ENCODE data around the gene MRGPRE.

The MRGPRE gene

DNA sequence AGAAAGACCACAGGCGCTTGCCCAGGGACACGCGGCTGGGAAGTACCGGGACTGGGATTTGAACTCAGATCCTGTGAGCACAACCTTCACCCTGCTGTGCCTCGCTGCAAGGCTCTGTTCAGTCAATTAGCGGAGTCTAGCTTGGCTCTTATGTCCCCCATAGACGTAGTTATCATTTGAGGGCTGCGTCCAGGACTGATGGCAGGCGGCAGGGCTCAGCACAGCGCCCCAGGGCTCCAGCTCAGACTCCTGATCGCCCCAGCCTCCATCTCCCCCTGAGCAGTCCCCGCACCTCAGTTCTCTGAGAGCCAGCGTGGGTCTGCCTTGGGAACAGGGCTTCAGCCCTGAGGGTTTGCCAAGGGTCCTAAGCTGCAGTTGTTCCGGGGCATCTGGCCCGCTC is 33.4 kb downstream of the MRGPRE start:
- H3K4me1 ChIP-seq (ENCODE audit: insufficient read depth, low read length) = no peaks in the 10 kb centered on the region
- H3K9me3 ChIP-seq (ENCODE audit: control insufficient read depth, insufficient read depth, low read length) = no peaks in the 10 kb centered on the region
- no peaks in the 10 kb centered on the region for H3K36me3 ChIP-seq (ENCODE audit: insufficient read depth, low read length)
- H3K9ac ChIP-seq (ENCODE audit: low read depth, low read length) = no peak overlapping the region

DNA sequence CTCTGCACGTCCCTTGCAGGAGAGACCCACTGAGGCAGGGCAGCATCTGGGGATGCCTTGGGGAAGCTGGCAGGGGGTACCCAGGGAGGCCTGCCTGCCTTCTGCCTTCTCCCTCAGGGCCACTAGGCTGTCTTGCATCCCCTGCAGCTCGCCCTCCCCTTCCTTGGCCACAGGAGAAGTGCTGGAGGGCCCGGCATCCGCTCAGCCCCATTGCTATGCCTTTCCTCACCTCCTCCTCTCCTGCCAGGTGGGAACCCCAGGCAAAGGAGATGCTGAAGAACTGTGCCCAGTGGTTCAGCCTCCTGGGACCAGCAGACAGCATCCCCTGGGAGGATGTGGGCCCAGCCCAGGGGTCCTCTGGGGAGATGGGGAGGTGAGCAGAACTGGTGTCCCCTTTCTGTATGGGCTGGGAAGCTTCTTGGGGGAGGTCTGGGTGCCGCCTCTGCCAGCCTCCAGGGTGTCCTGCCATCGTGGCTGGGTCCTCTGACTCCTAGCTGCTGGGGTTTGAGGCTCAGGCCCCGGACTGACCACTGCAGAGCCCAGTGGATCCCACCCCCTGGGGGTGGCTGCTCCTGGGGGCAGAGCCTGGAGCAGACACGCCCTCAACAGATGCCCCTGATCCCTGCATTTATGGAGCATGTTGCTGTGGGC is 34.2 kb downstream of the MRGPRE start:
- Histone ChIP-seq H3K4me1 (ENCODE audit: insufficient read depth, low read length) (peaks cover 3% of the 10 kb centered on the region; the same call in 1 of the 2 replicates), H3K9me3 (ENCODE audit: control insufficient read depth, insufficient read depth, low read length) (no peaks in the 10 kb centered on the region), H3K9ac (ENCODE audit: low read depth, low read length) (no peak overlapping the region), H3K36me3 (ENCODE audit: insufficient read depth, low read length) (no peaks in the 10 kb centered on the region)

DNA sequence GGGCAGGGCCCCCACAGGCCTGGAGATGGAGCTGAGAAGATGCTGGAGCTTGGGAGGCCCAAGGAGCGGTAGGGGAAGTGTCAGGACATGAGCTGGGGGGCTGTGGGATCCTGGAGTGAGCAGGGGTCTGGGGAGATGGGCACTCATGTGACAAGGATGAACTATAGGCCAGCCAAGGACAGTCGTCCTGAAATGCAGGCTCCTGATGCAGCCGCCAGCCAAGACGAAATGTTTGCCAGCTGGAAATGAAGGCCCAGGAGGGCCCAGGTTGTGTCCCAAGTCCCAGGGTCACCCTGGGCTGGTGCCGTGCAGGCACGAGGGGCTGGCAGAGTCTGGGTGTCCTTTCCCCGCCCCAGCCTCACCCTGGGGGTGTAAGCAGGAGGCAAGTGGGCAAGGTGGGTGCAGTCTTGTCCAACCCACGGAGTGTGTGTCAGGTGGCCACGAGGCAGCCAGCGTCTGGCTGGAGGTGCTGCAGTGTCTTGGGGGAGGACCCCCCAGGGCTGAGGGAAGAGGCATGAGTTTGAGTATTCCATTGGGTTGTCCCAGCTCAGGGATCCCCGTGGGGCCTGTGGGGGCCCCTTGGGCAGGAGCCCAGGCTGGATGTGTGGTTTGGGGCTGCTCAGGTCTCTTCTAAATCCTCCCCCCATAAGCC is 35.0 kb downstream of the MRGPRE start:
- no peaks in the 10 kb centered on the region for H3K9me3 ChIP-seq (ENCODE audit: control insufficient read depth, insufficient read depth, low read length)
- H3K36me3 ChIP-seq (ENCODE audit: insufficient read depth, low read length) = no peaks in the 10 kb centered on the region
- no peak overlapping the region for H3K9ac ChIP-seq (ENCODE audit: low read depth, low read length)
- peaks cover 4% of the 10 kb centered on the region; the same call in 1 of the 2 replicates for H3K4me1 ChIP-seq (ENCODE audit: insufficient read depth, low read length)

DNA sequence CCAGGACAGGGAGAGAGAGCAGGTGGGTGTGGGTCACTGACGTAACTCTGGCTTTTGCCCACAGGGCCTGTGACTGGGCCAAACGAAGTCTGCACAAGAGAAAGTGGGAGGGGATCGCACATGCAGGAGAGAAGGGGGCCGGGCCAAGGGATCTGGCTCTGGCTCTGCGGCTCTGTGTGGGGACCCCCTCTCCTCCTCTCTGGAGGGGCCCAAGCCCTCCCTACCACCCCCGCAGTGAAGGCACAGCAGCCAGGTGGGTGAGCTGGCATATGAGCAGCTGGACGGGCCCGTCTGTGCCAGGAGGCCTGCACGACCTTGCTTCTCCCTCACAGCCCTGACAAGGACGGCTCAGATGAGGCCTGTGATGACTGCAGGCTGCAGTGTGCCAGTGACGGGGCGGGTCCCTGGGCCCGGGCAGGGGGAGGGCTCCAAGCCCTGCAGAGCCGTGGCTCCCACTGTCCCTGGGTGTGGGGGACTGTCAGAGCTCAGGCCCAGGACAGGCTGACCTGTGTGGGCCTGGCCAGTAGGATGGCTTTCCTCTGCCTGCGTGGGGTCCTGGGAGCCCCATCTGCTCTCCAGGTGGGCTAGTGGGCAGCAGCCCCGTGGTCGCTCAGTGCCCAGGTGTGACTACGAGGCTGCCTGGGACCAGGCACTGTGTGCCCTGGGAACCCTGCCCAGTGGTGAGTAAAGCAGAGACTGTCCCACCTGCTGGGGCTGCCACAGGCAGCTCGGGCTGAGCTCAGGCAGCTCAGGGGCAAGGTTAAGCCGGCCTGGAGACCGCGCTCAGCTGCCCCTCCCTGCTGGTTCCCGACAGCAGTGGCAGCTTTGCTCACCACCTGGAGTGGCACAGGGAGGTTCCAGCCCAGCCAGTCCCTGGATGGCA is 35.8 kb downstream of the MRGPRE start:
- Histone ChIP-seq H3K36me3 (ENCODE audit: insufficient read depth, low read length) (no peaks in the 10 kb centered on the region), H3K9me3 (ENCODE audit: control insufficient read depth, insufficient read depth, low read length) (no peaks in the 10 kb centered on the region), H3K9ac (ENCODE audit: low read depth, low read length) (no peak overlapping the region), H3K4me1 (ENCODE audit: insufficient read depth, low read length) (peaks cover 4% of the 10 kb centered on the region; the same call in 1 of the 2 replicates)

DNA sequence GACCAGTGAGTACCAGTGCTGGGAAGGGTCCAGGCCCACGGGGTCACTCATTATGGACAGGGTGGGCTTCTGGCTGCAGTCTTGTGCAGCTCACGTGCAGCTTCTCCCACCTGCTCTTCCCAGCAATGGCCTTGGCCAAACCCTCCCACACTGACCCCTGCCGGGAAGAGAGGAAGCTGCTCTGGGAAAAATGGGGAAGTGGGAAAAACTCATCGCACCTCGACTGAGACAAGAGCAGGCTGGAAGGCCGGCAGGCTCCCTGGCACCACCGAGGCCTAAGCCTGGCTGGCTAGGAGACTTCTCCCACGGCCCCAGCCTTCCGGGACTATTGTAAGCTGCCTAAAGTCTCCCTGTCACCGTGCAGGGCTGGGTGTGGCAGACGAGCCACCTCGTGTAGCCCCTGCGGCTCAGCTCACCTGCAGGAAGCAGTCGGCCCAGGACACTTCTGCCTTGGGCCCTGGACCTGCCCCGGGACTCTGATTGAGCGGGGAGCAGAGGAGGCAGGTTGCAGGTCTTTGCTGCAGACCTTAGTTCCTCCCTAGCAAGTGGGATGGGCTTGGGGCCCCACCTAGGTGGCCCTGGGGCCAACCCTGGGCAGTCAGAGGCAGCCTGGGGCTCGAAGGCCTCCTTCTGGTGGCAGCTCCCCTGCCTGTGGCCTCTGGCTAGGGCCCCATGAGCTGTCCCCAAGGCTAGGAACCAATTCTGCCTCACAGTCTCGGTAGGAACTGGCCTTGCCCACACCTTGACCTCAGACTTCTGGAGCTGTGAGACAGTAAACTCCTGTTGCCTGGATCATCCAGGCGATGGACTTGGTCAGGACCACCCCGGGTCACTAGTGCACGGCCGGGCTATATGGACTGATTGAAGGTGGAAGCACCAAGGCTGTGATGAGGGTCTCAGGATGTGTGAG is 36.7 kb downstream of the MRGPRE start:
- H3K9ac ChIP-seq (ENCODE audit: low read depth, low read length) = no peak overlapping the region
- peaks cover 4% of the 10 kb centered on the region; the same call in 1 of the 2 replicates for H3K4me1 ChIP-seq (ENCODE audit: insufficient read depth, low read length)
- H3K9me3 ChIP-seq (ENCODE audit: control insufficient read depth, insufficient read depth, low read length) = no peaks in the 10 kb centered on the region
- H3K36me3 ChIP-seq (ENCODE audit: insufficient read depth, low read length) = no peaks in the 10 kb centered on the region

DNA sequence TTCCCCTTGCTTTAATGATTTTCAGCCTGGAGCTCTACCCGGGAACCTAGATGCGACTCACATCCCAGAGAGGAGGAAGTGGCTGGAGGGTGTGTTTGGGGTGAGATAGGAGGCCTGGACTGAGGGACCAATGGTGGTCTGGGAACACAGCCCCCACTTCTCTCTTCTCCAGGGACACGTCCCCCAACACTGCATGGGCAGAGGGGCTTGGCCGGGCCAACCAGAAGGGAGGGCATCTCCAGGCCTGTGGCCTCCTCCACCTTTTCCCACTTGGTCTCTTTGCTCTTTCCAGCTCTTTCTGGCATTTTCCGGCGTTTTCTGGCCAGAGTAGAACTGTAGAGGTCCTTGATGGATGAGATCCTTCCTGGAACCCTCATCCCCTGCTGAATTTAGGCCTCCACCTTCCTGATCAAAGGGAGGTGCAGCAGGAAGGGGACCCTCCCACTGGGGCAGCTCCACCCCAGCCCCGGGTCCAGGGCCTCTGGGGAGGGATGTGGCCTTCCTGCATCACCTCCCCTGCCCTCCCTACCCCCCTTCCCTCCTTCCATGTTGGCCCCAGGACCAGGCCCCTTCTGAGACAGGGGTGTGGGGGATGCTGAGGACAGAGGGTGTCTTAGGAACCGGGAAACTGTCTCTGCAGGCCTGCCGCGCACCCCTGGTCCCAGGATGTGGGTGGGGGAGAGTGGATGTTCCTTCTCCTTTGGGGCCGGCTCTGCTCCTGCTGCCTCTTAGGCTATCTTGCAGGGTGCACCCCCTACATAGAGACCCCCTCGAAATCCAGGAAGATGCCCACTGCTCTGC is 38.0 kb downstream of the MRGPRE start:
- Histone ChIP-seq H3K4me1 (ENCODE audit: insufficient read depth, low read length) (peaks cover 9% of the 10 kb centered on the region; the same call in 1 of the 2 replicates), H3K9ac (ENCODE audit: low read depth, low read length) (no peak overlapping the region), H3K36me3 (ENCODE audit: insufficient read depth, low read length) (no peaks in the 10 kb centered on the region), H3K9me3 (ENCODE audit: control insufficient read depth, insufficient read depth, low read length) (no peaks in the 10 kb centered on the region)

DNA sequence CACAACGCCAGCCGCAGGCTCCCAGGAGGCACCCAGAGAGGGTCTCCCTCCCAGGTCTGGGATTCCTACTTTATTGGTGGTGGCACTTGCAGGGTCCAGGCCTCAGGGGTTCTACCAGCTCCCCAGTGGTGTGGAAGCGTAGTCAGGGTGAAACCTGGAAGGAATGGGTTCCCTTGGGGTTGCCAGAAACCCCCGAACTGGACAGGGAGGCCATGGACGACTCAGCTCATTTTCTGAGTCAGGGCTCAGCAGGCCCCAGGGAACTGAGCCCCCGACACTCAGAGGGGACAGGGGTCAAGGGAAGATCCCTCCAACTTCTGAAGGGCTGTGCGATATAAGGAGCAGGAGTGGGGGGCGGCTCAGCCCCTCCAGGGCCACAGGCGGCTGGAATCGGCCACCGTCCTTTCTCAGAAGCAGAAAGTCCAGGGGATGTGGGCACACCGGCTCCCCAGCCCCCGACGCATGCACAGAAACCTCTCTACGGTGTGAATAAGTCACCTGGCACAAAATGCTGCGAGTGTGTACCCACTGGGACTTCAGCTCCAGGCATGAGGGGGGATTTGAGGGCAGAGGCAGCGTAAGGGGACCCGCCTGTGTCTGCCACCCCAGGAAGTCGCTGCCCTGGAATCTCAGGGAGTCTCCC is 38.7 kb downstream of the MRGPRE start:
- Histone ChIP-seq H3K9me3 (ENCODE audit: control insufficient read depth, insufficient read depth, low read length) (no peaks in the 10 kb centered on the region), H3K4me1 (ENCODE audit: insufficient read depth, low read length) (peaks cover 13% of the 10 kb centered on the region; the same call in 1 of the 2 replicates), H3K9ac (ENCODE audit: low read depth, low read length) (no peak overlapping the region), H3K36me3 (ENCODE audit: insufficient read depth, low read length) (no peaks in the 10 kb centered on the region)

DNA sequence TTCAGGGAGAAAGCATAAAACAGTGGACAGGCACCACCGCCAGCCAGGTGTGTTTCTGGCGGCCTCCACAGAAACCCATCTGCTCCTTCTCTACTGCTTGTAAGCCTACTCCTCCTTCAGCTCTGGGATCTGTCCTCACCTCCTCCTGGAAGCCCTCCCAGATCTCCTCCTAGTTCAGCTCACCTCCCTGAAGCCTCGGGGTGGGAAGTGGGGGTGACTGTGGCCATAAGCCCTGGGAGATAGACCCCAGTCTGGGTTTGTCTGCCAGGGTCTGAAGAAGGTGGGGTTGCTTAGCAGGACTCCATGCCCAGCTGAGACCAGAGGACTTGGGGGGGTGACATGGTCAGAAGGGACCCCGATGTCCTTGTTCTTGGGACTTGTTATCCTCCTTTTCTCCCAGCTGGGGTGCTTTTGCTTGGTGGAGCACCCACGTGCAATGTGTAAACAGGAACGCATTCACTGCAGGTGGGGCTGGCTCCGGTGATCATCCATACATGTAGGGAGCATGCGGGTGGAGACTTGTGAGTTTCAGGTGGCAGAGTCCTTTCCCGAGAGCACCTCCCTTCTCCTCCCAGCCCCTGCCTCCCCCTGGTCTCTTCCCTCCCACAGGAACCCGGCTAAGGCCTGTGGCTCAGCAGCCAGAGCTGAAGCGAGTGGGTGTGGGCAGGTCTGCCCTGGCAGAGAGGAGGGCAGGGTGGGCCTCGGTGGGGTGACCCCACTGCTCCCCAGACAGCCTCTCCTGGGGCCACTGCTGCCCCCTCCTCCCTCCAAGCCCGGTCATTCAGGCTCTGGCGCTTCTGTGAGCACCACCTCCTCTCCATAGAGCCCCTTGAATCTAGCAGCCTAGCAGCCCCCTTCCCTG is 39.5 kb downstream of the MRGPRE start:
- peaks cover 15% of the 10 kb centered on the region; the same call in 1 of the 2 replicates for H3K4me1 ChIP-seq (ENCODE audit: insufficient read depth, low read length)
- H3K9ac ChIP-seq (ENCODE audit: low read depth, low read length) = no peak overlapping the region
- H3K36me3 ChIP-seq (ENCODE audit: insufficient read depth, low read length) = no peaks in the 10 kb centered on the region
- H3K9me3 ChIP-seq (ENCODE audit: control insufficient read depth, insufficient read depth, low read length) = no peaks in the 10 kb centered on the region

DNA sequence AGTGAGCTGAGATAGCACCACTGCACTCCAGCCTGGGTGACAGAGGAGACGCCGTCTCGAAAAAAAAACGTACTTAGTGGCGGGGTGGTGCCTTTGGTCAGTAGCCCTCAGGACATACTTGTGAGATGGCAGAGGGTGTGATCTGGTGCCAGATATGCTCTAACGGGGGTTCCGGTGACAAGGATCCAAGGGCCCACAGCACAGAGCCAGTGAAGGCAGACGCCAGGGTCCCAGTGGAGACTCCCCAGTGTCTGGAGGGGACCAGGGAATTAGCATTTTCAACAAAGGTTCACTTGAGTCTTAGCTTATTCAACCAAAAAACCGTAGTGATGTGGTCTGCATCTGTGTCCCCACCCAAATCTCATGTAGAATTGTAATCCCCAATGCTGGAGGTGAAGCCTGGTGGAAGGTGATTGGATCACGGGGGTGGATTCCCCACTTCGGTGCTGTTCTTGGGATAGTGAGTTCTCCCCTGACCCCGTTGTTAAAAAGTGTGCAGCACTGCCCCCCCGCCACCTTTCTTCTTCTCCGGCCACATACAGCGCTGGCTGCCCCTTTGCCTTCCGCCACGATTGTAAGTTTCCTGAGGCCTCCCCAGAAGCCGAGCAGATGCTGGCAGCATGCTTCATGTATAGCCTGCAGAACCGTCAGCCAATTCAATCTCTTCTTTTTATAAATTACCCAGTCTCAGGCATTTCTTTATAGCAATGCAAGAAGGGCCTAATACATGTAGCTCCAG is 40.5 kb downstream of the MRGPRE start:
- peaks cover 15% of the 10 kb centered on the region; the same call in 1 of the 2 replicates for H3K4me1 ChIP-seq (ENCODE audit: insufficient read depth, low read length)
- no peak overlapping the region for H3K9ac ChIP-seq (ENCODE audit: low read depth, low read length)
- H3K36me3 ChIP-seq (ENCODE audit: insufficient read depth, low read length) = no peaks in the 10 kb centered on the region
- no peaks in the 10 kb centered on the region for H3K9me3 ChIP-seq (ENCODE audit: control insufficient read depth, insufficient read depth, low read length)

DNA sequence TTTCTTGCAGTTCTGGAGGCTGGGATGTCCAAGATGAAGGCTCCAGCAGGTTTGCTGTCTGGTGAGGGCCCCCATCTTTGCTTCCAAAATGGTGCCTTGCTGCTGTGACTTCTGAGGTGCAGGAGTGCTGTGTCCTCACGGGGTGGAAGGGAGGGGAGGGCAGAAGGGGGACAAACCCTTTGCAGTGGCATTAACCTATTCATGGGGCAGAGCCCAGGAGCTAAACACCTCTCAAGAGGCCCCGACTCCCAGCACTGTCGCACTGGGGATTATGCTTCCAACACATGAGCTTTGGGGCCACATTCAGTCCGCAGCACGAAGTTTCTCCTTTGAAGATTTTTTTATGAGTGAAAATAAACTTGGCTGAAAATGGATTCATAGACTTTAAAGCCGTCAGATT is 41.6 kb downstream of the MRGPRE start:
- peaks cover 15% of the 10 kb centered on the region; the same call in 1 of the 2 replicates for H3K4me1 ChIP-seq (ENCODE audit: insufficient read depth, low read length)
- no peaks in the 10 kb centered on the region for H3K36me3 ChIP-seq (ENCODE audit: insufficient read depth, low read length)
- no peak overlapping the region for H3K9ac ChIP-seq (ENCODE audit: low read depth, low read length)
- H3K9me3 ChIP-seq (ENCODE audit: control insufficient read depth, insufficient read depth, low read length) = no peaks in the 10 kb centered on the region

DNA sequence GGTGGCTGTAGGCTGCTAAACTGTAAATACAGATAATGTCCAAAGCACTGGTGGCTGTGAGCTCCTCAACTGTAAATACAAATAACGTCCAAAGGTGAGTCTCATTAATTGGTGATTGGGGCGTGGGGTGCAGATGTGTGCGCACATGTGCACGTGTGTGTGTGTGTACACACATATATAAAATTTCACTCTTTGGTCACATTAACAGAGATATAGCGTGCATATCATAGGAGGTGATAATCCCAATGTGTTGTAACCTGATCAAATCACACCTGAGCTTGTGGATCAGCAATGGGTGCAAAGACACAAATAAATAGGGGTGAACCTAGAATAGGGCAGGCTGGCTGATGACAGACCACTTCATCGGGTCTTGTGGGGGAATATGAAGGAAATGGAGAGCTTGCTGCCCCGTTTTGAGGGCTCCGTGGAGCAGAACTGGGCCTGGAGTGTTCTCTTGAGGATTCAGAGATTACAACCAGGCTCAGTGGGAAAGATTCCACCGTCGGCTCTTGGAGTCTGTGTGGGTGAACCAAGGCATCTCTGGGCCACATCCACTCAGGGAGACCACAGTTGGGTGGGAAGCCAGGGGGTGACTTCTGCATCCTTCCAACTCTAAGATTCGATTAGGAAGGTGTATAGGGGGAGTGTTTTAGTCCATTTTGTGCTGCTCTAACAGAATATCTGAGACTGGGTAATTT is 42.2 kb downstream of the MRGPRE start:
- H3K9ac ChIP-seq (ENCODE audit: low read depth, low read length) = peak overlapping the region; percentile 23; the same call in 1 of the 2 replicates
- no peaks in the 10 kb centered on the region for H3K9me3 ChIP-seq (ENCODE audit: control insufficient read depth, insufficient read depth, low read length)
- peaks cover 15% of the 10 kb centered on the region; the same call in 1 of the 2 replicates for H3K4me1 ChIP-seq (ENCODE audit: insufficient read depth, low read length)
- H3K36me3 ChIP-seq (ENCODE audit: insufficient read depth, low read length) = no peaks in the 10 kb centered on the region
